Suppressor macrophage treated with lipopolysaccharide for 4 hours (primary cell): ENCODE data around the gene CCDC92.

ENCODE experiments used
- DNase-seq: peaks from one replicate; pipeline ENCODE4 v3.0.0-alpha.2; 2020

The CCDC92 gene

GRCh38 chr12:123907726-123908476 lies 64.7 kb downstream of the CCDC92 start:
- DNase-seq = peak; percentile 9

- DNase-seq = no peak
These were observed 65.8 kb downstream of the CCDC92 start for GRCh38 chr12:123906711-123907420.

GRCh38 chr12:123905319-123905925 lies 67.2 kb downstream of the CCDC92 start:
- peak; percentile 68 for DNase-seq

GRCh38 chr12:123903301-123904065 lies 69.1 kb downstream of the CCDC92 start:
- no peak for DNase-seq

GRCh38 chr12:123902821-123903220 lies 69.8 kb downstream of the CCDC92 start:
- no peak for DNase-seq

GRCh38 chr12:123900871-123901376 lies 71.7 kb downstream of the CCDC92 start:
- DNase-seq = no peak

GRCh38 chr12:123899368-123899767 lies 73.3 kb downstream of the CCDC92 start:
- no peak for DNase-seq

- no peak for DNase-seq
These were observed 74.0 kb downstream of the CCDC92 start for GRCh38 chr12:123898673-123899072.

- DNase-seq = no peak
These were observed 75.4 kb downstream of the CCDC92 start for GRCh38 chr12:123897221-123897620.

- DNase-seq = no peak
These were observed 75.9 kb downstream of the CCDC92 start for GRCh38 chr12:123896767-123897166.

GRCh38 chr12:123895451-123895850 lies 77.2 kb downstream of the CCDC92 start:
- DNase-seq = no peak

- no peak for DNase-seq
These were observed 77.7 kb downstream of the CCDC92 start for GRCh38 chr12:123894823-123895345.

GRCh38 chr12:123893276-123893675 lies 79.4 kb downstream of the CCDC92 start:
- DNase-seq = no peak

GRCh38 chr12:123892853-123893252 lies 79.8 kb downstream of the CCDC92 start:
- DNase-seq = no peak

- DNase-seq = no peak
These were observed 80.5 kb downstream of the CCDC92 start for GRCh38 chr12:123892180-123892559.

GRCh38 chr12:123891516-123892179 lies 81.0 kb downstream of the CCDC92 start:
- DNase-seq = peak; percentile 39

GRCh38 chr12:123891011-123891410 lies 81.6 kb downstream of the CCDC92 start:
- no peak for DNase-seq

GRCh38 chr12:123890536-123890902 lies 82.1 kb downstream of the CCDC92 start:
- DNase-seq = no peak

- no peak for DNase-seq
These were observed 82.6 kb downstream of the CCDC92 start for GRCh38 chr12:123889848-123890535.

- no peak for DNase-seq
These were observed 83.6 kb downstream of the CCDC92 start for GRCh38 chr12:123888989-123889388.

- no peak for DNase-seq
These were observed 85.6 kb downstream of the CCDC92 start for GRCh38 chr12:123886931-123887582.
